ENCODE data around the gene DLGAP1. TPM values are rescaled to one million over a fixed set of nuclear protein-coding genes. Genes with fewer than 3 reads are reported as not detected.

The DLGAP1 gene
- total and polyA plus RNA-seq, 2 of the 13 experiments (the other 11 are each of a cell fraction or from before 2014, with no cell fraction given), result 0.01 TPM; not detected in 1

- Histone ChIP-seq H3K4me2 (ENCODE audit: low read depth, low read length) (no peak overlapping the region), H3K4me1 (ENCODE audit: insufficient read depth, low read length) (peaks cover 25% of the 10 kb centered on the region), H3K9me3 (ENCODE audit: low read length) (no peaks in the 10 kb centered on the region), H3K79me2 (ENCODE audit: insufficient read depth, low read length) (no peaks in the 10 kb centered on the region), H3K27ac (ENCODE audit: extremely low read length, insufficient read depth, low read length) (no peak overlapping the region), H3K4me3 (replicated peaks in 1 of 3; ENCODE audit: insufficient read depth in 1 of 3, low read depth in 2 of 3, low read length in 3 of 3) (no peak overlapping the region), H3K36me3 (replicated peaks in 1 of 2; ENCODE audit: control insufficient read depth in 1 of 2, insufficient read depth in 2 of 2, low read length in 2 of 2) (no peaks in the 10 kb centered on the region), H3K27me3 (ENCODE audit: control insufficient read depth in 1 of 2, insufficient read depth in 2 of 2, low read length in 2 of 2) (no peaks in the 10 kb centered on the region; a peak in 1 of 5 replicates), H3K9ac (ENCODE audit: insufficient read depth, low read depth, low read length) (no peak overlapping the region), H4K20me1 (ENCODE audit: insufficient read depth, low read length) (no peaks in the 10 kb centered on the region), H2AFZ (ENCODE audit: low read length) (no peak overlapping the region)
- CTCF ChIA-PET (ENCODE audit: low intra/inter-chr PET ratio, low total read pairs), result no interaction called here
- in situ Hi-C loops (cut with HindIII; ENCODE audit: extremely low pct_ligation_motif_present, low pct_unique_long_range_greater_than_20kb), result no loop called here
- FAIRE-seq (no peak), ATAC-seq (no peak), DNase-seq (ENCODE audit: low spot score) (no peak)
- WGBS (ENCODE audit: low lambda C conversion rate), result 95% methylated on average over 1 of the region's 1 CpG
- BruUV-seq (replicated peaks), result no TSS peak
- POLR2A ChIA-PET, result no interaction called here
- TF ChIP-seq NCOA1 (CRISPR knock-in tag; IDR thresholded peaks at IDR 0.05), result no peak
- TF ChIP-seq ZNF788 (CRISPR knock-in tag; IDR thresholded peaks at IDR 0.05; ENCODE audit: borderline replicate concordance), result no peak
- no peak for TF ChIP-seq REL (CRISPR knock-in tag; conservative IDR thresholded peaks at IDR 0.05)
- no peak for TF ChIP-seq CBX1 (IDR thresholded peaks at IDR 0.05; ENCODE audit: low read depth)
- no peak for TF ChIP-seq NKX3-1 (CRISPR knock-in tag; IDR thresholded peaks at IDR 0.05)
- no peak for TF ChIP-seq ZFAT (CRISPR knock-in tag; conservative IDR thresholded peaks at IDR 0.05)
- TF ChIP-seq ZNF629 (CRISPR knock-in tag; conservative IDR thresholded peaks at IDR 0.05), result no peak
- no peak for TF ChIP-seq KAT7 (CRISPR knock-in tag; IDR thresholded peaks at IDR 0.05; ENCODE audit: borderline replicate concordance)
- intact Hi-C loops (cut with micrococcal nuclease; ENCODE audit: unreplicated experiment), result no loop called here
These were observed 764.4 kb downstream of the DLGAP1 start for GRCh38 chr18:3690764-3691066.

- intact Hi-C loops (cut with micrococcal nuclease; ENCODE audit: unreplicated experiment) (loop anchor here (5.0 kb wide), 1 partner anchor 393 kb away; no protein-coding TSS in a partner anchor), in situ Hi-C loops (cut with HindIII; ENCODE audit: extremely low pct_ligation_motif_present, low pct_unique_long_range_greater_than_20kb) (no loop called here)
- FAIRE-seq (no peak), ATAC-seq (no peak), DNase-seq (ENCODE audit: low spot score) (no peak)
- Histone ChIP-seq H4K20me1 (ENCODE audit: insufficient read depth, low read length) (no peaks in the 10 kb centered on the region), H3K9me3 (ENCODE audit: low read length) (no peaks in the 10 kb centered on the region), H3K27ac (ENCODE audit: extremely low read length, insufficient read depth, low read length) (no peak overlapping the region), H3K4me1 (ENCODE audit: insufficient read depth, low read length) (peaks cover 25% of the 10 kb centered on the region), H3K27me3 (ENCODE audit: control insufficient read depth in 1 of 2, insufficient read depth in 2 of 2, low read length in 2 of 2) (no peaks in the 10 kb centered on the region; a peak in 1 of 5 replicates), H2AFZ (ENCODE audit: low read length) (no peak overlapping the region), H3K4me2 (ENCODE audit: low read depth, low read length) (no peak overlapping the region), H3K9ac (ENCODE audit: insufficient read depth, low read depth, low read length) (no peak overlapping the region), H3K4me3 (replicated peaks in 1 of 3; ENCODE audit: insufficient read depth in 1 of 3, low read depth in 2 of 3, low read length in 3 of 3) (no peak overlapping the region), H3K36me3 (replicated peaks in 1 of 2; ENCODE audit: control insufficient read depth in 1 of 2, insufficient read depth in 2 of 2, low read length in 2 of 2) (no peaks in the 10 kb centered on the region), H3K79me2 (ENCODE audit: insufficient read depth, low read length) (no peaks in the 10 kb centered on the region)
- CTCF ChIA-PET (ENCODE audit: low intra/inter-chr PET ratio, low total read pairs), result no interaction called here
- POLR2A ChIA-PET, result no interaction called here
- BruUV-seq (replicated peaks), result no TSS peak
- TF ChIP-seq ZBTB21 (CRISPR knock-in tag; IDR thresholded peaks at IDR 0.05) (no peak), NFE2L1 (CRISPR knock-in tag; IDR thresholded peaks at IDR 0.05; ENCODE audit: borderline replicate concordance) (no peak), EEA1 (CRISPR knock-in tag; IDR thresholded peaks at IDR 0.05; ENCODE audit: borderline replicate concordance) (no peak), HNRNPK (IDR thresholded peaks at IDR 0.05; ENCODE audit: low read depth, low read length, poor library complexity, severe bottlenecking) (no peak), FLYWCH1 (CRISPR knock-in tag; IDR thresholded peaks at IDR 0.05) (no peak), ZFP37 (CRISPR knock-in tag; IDR thresholded peaks at IDR 0.05; ENCODE audit: borderline replicate concordance) (no peak)
- 53% methylated on average over 9 of the region's 9 CpGs for WGBS (ENCODE audit: low lambda C conversion rate)
These were observed 764.9 kb downstream of the DLGAP1 start for GRCh38 chr18:3689986-3690763.

Measured in HepG2 (cell line).